H9 (cell line): Measurements from ENCODE around the gene PCDHGA6. TPM values are rescaled to one million over a fixed set of nuclear protein-coding genes. Genes with fewer than 3 reads are reported as not detected.
"Not testable (repeated sequence)": the region's sequence is repeated elsewhere in the genome, so short reads cannot be mapped to it uniquely, and the experiment has no call there.

ENCODE experiments used
- DNase-seq: peaks from one replicate; pipeline ENCODE4 v3.0.0-alpha.2; 2017
- H2AFZ ChIP-seq: one replicate; pipeline ENCODE4 v1.6.1; 2013; ENCODE audit warnings: mild to moderate bottlenecking, low read length, control low read depth, moderate library complexity
- H2AK5ac ChIP-seq: 2 replicates; pipeline ENCODE4 v1.6.1; 2013; ENCODE audit warnings: low read length, control low read depth, mixed read lengths; ENCODE audit not compliant: insufficient read length
- H2BK120ac ChIP-seq: one replicate; pipeline ENCODE4 v1.6.1; 2013; ENCODE audit warnings: low read depth, mild to moderate bottlenecking, low read length, control low read depth, inconsistent platforms; ENCODE audit not compliant: poor library complexity, severe bottlenecking
- H2BK12ac ChIP-seq: 2 replicates; pipeline ENCODE4 v1.6.1; 2013; ENCODE audit warnings: low read length, control low read depth, mixed read lengths, low read depth; ENCODE audit not compliant: insufficient read length
- H2BK15ac ChIP-seq: 2 replicates; pipeline ENCODE4 v1.6.1; 2013; ENCODE audit warnings: low read depth, low read length, control low read depth
- H2BK20ac ChIP-seq: one replicate; pipeline ENCODE4 v1.6.1; 2013; ENCODE audit warnings: low read depth, mild to moderate bottlenecking, low read length, control low read depth, inconsistent platforms; ENCODE audit not compliant: poor library complexity, severe bottlenecking
- H2BK5ac ChIP-seq: 2 replicates; pipeline ENCODE4 v1.6.1; 2013; ENCODE audit warnings: low read length, control low read depth, mixed read lengths; ENCODE audit not compliant: insufficient read length
- H3K14ac ChIP-seq: 2 replicates; pipeline ENCODE4 v1.6.1; 2013; ENCODE audit warnings: low read length, control low read depth; ENCODE audit not compliant: insufficient read depth
- H3K18ac ChIP-seq: 2 replicates; pipeline ENCODE4 v1.6.1; 2013; ENCODE audit warnings: low read depth, mild to moderate bottlenecking, mixed read lengths, low read length, control low read depth; ENCODE audit not compliant: insufficient read length
- H3K23ac ChIP-seq: 2 replicates; pipeline ENCODE4 v1.6.1; 2013; ENCODE audit warnings: low read length, control low read depth, mixed read lengths, low read depth; ENCODE audit not compliant: insufficient read length
- H3K23me2 ChIP-seq: 2 replicates; pipeline ENCODE4 v1.6.1; 2013; ENCODE audit warnings: low read depth, mild to moderate bottlenecking, mixed read lengths, low read length, control low read depth; ENCODE audit not compliant: insufficient read length, poor library complexity, severe bottlenecking
- H3K27ac ChIP-seq: 2 replicates; pipeline ENCODE4 v1.5.1; 2013; ENCODE audit warnings: low read length, control low read depth, mixed read lengths, low read depth; ENCODE audit not compliant: insufficient read length
- H3K27me3 ChIP-seq: 2 replicates; pipeline ENCODE4 v1.6.1; 2013; ENCODE audit warnings: low read length, control low read depth, inconsistent platforms; ENCODE audit not compliant: insufficient read depth
- H3K4ac ChIP-seq: 2 replicates; pipeline ENCODE4 v1.6.1; 2013; ENCODE audit warnings: low read depth, mild to moderate bottlenecking, control low read depth, inconsistent platforms, low read length, moderate library complexity
- H3K4me1 ChIP-seq: 2 replicates; pipeline ENCODE4 v1.6.1; 2013; ENCODE audit warnings: low read length, control low read depth, inconsistent platforms; ENCODE audit not compliant: insufficient read depth
- H3K4me2 ChIP-seq: 2 replicates; pipeline ENCODE4 v1.6.1; 2013; ENCODE audit warnings: low read length, control low read depth, mixed read lengths; ENCODE audit not compliant: insufficient read length, insufficient read depth
- H3K56ac ChIP-seq: 2 replicates; pipeline ENCODE4 v1.6.1; 2013; ENCODE audit warnings: low read depth, mild to moderate bottlenecking, mixed read lengths, low read length, control low read depth; ENCODE audit not compliant: insufficient read length
- H3K79me1 ChIP-seq: 2 replicates; pipeline ENCODE4 v1.6.1; 2013; ENCODE audit warnings: low read depth, mild to moderate bottlenecking, moderate library complexity, low read length, control low read depth, inconsistent platforms; ENCODE audit not compliant: insufficient read depth, poor library complexity, severe bottlenecking
- H3K79me2 ChIP-seq: 2 replicates; pipeline ENCODE4 v1.6.1; 2013; ENCODE audit warnings: low read length, control low read depth, inconsistent platforms; ENCODE audit not compliant: insufficient read depth
- H3K9ac ChIP-seq: 2 replicates; pipeline ENCODE4 v1.6.1; 2013; ENCODE audit warnings: low read length, control low read depth, mixed read lengths; ENCODE audit not compliant: insufficient read length; ENCODE audit errors: extremely low read depth
- H3K9me3 ChIP-seq: one replicate; pipeline ENCODE4 v1.6.1; 2013; ENCODE audit warnings: low read depth, low read length, inconsistent platforms; ENCODE audit not compliant: control insufficient read depth
- H3T11ph ChIP-seq: one replicate; pipeline ENCODE4 v1.6.1; 2013; ENCODE audit warnings: mild to moderate bottlenecking, low read length, control low read depth, inconsistent platforms
- H4K20me1 ChIP-seq: one replicate; pipeline ENCODE4 v1.6.1; 2013; ENCODE audit not compliant: control insufficient read depth, insufficient read length, insufficient read depth
- H4K5ac ChIP-seq: 2 replicates; pipeline ENCODE4 v1.6.1; 2013; ENCODE audit warnings: low read depth, mild to moderate bottlenecking, mixed read lengths, low read length, control low read depth; ENCODE audit not compliant: insufficient read length
- H4K8ac ChIP-seq: replicated peaks from 2 replicates; pipeline ENCODE4 v1.6.1; 2013; ENCODE audit warnings: low read length, control low read depth, mixed read lengths, low read depth; ENCODE audit not compliant: insufficient read length
- H4K91ac ChIP-seq: 2 replicates; pipeline ENCODE4 v1.6.1; 2013; ENCODE audit warnings: low read depth, mild to moderate bottlenecking, moderate library complexity, mixed read lengths, low read length, control low read depth; ENCODE audit not compliant: insufficient read length
- H3K27ac Mint-ChIP-seq, 3 experiments: 2 replicates in 2 of 3; 3 replicates in 1 of 3; pipeline ENCODE4 v1.8.0; 2020 to 2021; ENCODE audit warnings: mixed read lengths in 3 of 3, mild to moderate bottlenecking in 1 of 3, moderate library complexity in 1 of 3
- H3K27me3 Mint-ChIP-seq: 2 replicates; pipeline ENCODE4 v1.8.0; 2021; ENCODE audit warnings: low read depth, mild to moderate bottlenecking, moderate library complexity, mixed read lengths
- H3K36me3 Mint-ChIP-seq, 3 experiments: 2 replicates in 2 of 3; 3 replicates in 1 of 3; pipeline ENCODE4 v1.8.0; 2020 to 2021; ENCODE audit warnings: low read depth in 3 of 3, mixed read lengths in 3 of 3; ENCODE audit not compliant: insufficient read depth in 1 of 3
- H3K4me1 Mint-ChIP-seq, 2 experiments: 2 replicates each; pipeline ENCODE4 v1.8.0; 2020; ENCODE audit warnings: mixed read lengths in 2 of 2
- H3K4me3 Mint-ChIP-seq, 2 experiments: 2 replicates in 1 of 2; 3 replicates in 1 of 2; pipeline ENCODE4 v1.8.0; 2020 to 2021; ENCODE audit warnings: mild to moderate bottlenecking in 2 of 2, mixed read lengths in 2 of 2, moderate library complexity in 1 of 2
- H3K9me3 Mint-ChIP-seq, 2 experiments: 2 replicates in 1 of 2; 3 replicates in 1 of 2; pipeline ENCODE4 v1.8.0; 2020; ENCODE audit warnings: mild to moderate bottlenecking in 2 of 2, mixed read lengths in 2 of 2, moderate library complexity in 1 of 2
- WGBS: extraction: QIAGEN DNeasy Blood & Tissue Kit; methylation state at CpG from one replicate; pipeline ENCODE4 v1.1.7; 2013; ENCODE audit warnings: missing lambda C conversion rate, low lambda C conversion rate, mixed read lengths; ENCODE audit not compliant: insufficient read length; ENCODE audit errors: extremely low coverage; 5-methylcytosine and 5-hydroxymethylcytosine counted together
- total RNA-seq: library from RNA; stranded (reverse); gene quantifications from 2 replicates; pipeline ENCODE4 v1.2.1, GENCODE V29; 2021
- TF ChIP-seq, protein P1 (sequence below): fragments of 200-600 bp; sonication (generic); conservative IDR thresholded peaks from 3 replicates; pipeline ENCODE4 v1.8.0; 2021; ENCODE audit warnings: antibody characterized with exemption, mild to moderate bottlenecking

Gene PCDHGA6
- total RNA-seq, 1 experiment from 2014 or later, result 1.7 TPM

DNA sequence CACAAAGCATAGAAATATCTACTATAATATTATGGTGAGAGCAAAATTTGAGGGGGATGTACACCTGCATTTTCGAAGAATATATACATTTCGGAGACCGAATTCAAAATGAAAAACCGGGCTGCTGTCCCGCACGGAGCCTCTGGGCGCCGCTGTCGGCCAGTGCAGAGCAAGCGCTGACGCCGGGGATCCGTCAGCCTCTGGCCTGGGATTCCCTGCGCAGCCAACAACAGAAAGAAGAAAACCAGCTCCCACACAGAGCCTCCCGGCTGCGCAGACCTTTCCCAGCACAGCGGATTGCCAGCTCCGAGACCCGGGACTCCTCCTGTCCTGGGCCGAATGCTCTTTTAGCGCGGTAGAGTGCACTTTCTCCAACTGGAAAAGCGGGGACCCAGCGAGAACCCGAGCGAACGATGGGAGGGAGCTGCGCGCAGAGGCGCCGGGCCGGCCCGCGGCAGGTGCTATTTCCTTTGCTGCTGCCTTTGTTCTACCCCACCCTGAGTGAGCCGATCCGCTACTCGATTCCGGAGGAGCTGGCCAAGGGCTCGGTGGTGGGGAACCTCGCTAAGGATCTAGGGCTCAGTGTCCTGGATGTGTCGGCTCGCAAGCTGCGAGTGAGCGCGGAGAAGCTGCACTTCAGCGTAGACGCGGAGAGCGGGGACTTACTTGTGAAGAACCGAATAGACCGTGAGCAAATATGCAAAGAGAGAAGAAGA, 34.3 kb downstream of the PCDHGA6 start, which contains the start of gene PCDHGB6:
TSS of gene PCDHGB6 (plus strand) at position 232 of the 716 bp plus-strand sequence. CDS start at position 414, 182 bp downstream.
- H3K27me3 ChIP-seq, H3K27ac ChIP-seq, H4K5ac ChIP-seq, H4K91ac ChIP-seq, H2BK5ac ChIP-seq, H2AK5ac ChIP-seq, H3K79me1 ChIP-seq, H2BK20ac ChIP-seq, H3K79me2 ChIP-seq, H4K8ac ChIP-seq, H3K4ac ChIP-seq, H3T11ph ChIP-seq, H4K20me1 ChIP-seq, H3K4me1 ChIP-seq, H2BK120ac ChIP-seq, H2BK12ac ChIP-seq, H3K18ac ChIP-seq, H3K14ac ChIP-seq, H3K4me1 Mint-ChIP-seq, H3K56ac ChIP-seq, H2BK15ac ChIP-seq, H3K23ac ChIP-seq, H2AFZ ChIP-seq, H3K23me2 ChIP-seq: not testable (repeated sequence)
- peak; percentile 80 for DNase-seq
- H3K9me3 Mint-ChIP-seq, result peaks cover 24 to 34% of the 10 kb centered on the region in 2 experiments
- H3K36me3 Mint-ChIP-seq, result peaks cover 11 to 28% (median 18%) of the 10 kb centered on the region in 3 experiments
- TF ChIP-seq, protein P1, sequence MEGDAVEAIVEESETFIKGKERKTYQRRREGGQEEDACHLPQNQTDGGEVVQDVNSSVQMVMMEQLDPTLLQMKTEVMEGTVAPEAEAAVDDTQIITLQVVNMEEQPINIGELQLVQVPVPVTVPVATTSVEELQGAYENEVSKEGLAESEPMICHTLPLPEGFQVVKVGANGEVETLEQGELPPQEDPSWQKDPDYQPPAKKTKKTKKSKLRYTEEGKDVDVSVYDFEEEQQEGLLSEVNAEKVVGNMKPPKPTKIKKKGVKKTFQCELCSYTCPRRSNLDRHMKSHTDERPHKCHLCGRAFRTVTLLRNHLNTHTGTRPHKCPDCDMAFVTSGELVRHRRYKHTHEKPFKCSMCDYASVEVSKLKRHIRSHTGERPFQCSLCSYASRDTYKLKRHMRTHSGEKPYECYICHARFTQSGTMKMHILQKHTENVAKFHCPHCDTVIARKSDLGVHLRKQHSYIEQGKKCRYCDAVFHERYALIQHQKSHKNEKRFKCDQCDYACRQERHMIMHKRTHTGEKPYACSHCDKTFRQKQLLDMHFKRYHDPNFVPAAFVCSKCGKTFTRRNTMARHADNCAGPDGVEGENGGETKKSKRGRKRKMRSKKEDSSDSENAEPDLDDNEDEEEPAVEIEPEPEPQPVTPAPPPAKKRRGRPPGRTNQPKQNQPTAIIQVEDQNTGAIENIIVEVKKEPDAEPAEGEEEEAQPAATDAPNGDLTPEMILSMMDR, result peak; percentile 88
- no CpG with 5 or more reads among the region's 51 CpGs for whole genome bisulfite sequencing
- H3K4me3 Mint-ChIP-seq, result peak within 1 kb of the TSS; percentile 90 to 94
- Histone ChIP-seq H3K9me3 (peaks cover 15% of the 10 kb centered on the region), H3K4me2 (peak within 1 kb of the TSS; percentile 88), H3K9ac (peak within 1 kb of the TSS; percentile 54)
- H3K27me3 Mint-ChIP-seq, result peaks cover 22% of the 10 kb centered on the region
- H3K27ac Mint-ChIP-seq, result peak within 1 kb of the TSS in 2 of 3 experiments; percentile 58 to 96; a peak in 3 of 7 replicates
